B cell (primary cell): ENCODE measurements around the gene GLYATL3. TPM values are rescaled to one million over a fixed set of nuclear protein-coding genes. Genes with fewer than 3 reads are reported as not detected.

Source experiments
- ATAC-seq: fragments of 200-7000 bp; cut with Tn5 transposase; one replicate; pipeline ENCODE4 v1.10.0; 2021; ENCODE audit warnings: low read depth, mild to moderate bottlenecking, moderate number of reproducible peaks, moderate library complexity
- CTCF ChIA-PET: fragments of 350-600 bp; sonication (Branson Sonifier 250); formaldehyde crosslinking; loops from one replicate; lab custom pipeline; 2021; ENCODE audit warnings: antibody characterized with exemption, inconsistent platforms; lab: Charles Lee
- POLR2A ChIA-PET: fragments of 350-600 bp; sonication (Branson Sonifier 250); formaldehyde crosslinking; loops from one replicate; lab custom pipeline; 2021; ENCODE audit warnings: antibody characterized with exemption; lab: Charles Lee
- DNase-seq: peaks from one replicate; pipeline ENCODE4 v3.0.0; 2013
- H2AFZ ChIP-seq: 2 replicates; pipeline ENCODE4 v1.6.1; 2012; ENCODE audit warnings: mild to moderate bottlenecking, low read depth, low read length; ENCODE audit not compliant: insufficient read depth, poor library complexity, severe bottlenecking
- H3K27ac ChIP-seq, 2 donors: 1 replicate in 1 of 2; 2 replicates in 1 of 2; pipeline ENCODE4 v1.5.1; 2012 to 2013; ENCODE audit warnings: low read length in 2 of 2, mild to moderate bottlenecking in 2 of 2, moderate library complexity in 1 of 2
- H3K27me3 ChIP-seq, 4 experiments: fragments of 200-600 bp in 1 of 4; sonication (generic) in 1 of 4; replicated peaks in 1 of 4; 1 replicate in 2 of 4; 2 replicates in 2 of 4; pipeline versions ENCODE4 v1.6.1 to v1.7.0; 2013 to 2016; ENCODE audit warnings: low read length in 3 of 4, mild to moderate bottlenecking in 2 of 4, mixed read lengths in 1 of 4, moderate library complexity in 1 of 4; ENCODE audit not compliant: insufficient read depth in 4 of 4, control insufficient read depth in 3 of 4; ENCODE audit errors: control extremely low read depth in 1 of 4
- H3K36me3 ChIP-seq, 2 experiments: replicated peaks in 1 of 2; 1 replicate in 1 of 2; 2 replicates in 1 of 2; pipeline versions ENCODE4 v1.6.1 to v1.7.1; 2013; ENCODE audit warnings: low read length in 1 of 2; ENCODE audit not compliant: insufficient read depth in 2 of 2, control insufficient read depth in 1 of 2; ENCODE audit errors: control extremely low read depth in 1 of 2, extremely low read depth in 1 of 2
- H3K4me1 ChIP-seq, 2 donors: fragments of 200-600 bp in 1 of 2; sonication (generic) in 1 of 2; 1 replicate in 1 of 2; 2 replicates in 1 of 2; pipeline versions ENCODE4 v1.5.1 to v1.6.1; 2013 to 2017; ENCODE audit warnings: low read length in 2 of 2; ENCODE audit not compliant: control insufficient read depth in 2 of 2, insufficient read depth in 2 of 2
- H3K4me2 ChIP-seq: replicated peaks from 2 replicates; pipeline ENCODE3; 2012; ENCODE audit warnings: mild to moderate bottlenecking, low read depth, low read length; ENCODE audit not compliant: poor library complexity, severe bottlenecking
- H3K4me3 ChIP-seq, 5 experiments: fragments of 200-600 bp in 1 of 5; sonication (generic) in 1 of 5; 1 replicate in 3 of 5; 2 replicates in 2 of 5; pipeline versions ENCODE4 v1.5.1 to v1.7.0; 2011 to 2016; ENCODE audit warnings: low read length in 4 of 5, mild to moderate bottlenecking in 4 of 5, low read depth in 2 of 5, control low read depth in 1 of 5, moderate library complexity in 1 of 5; ENCODE audit not compliant: insufficient read depth in 1 of 5; ENCODE audit errors: control extremely low read depth in 1 of 5, extremely low read depth in 1 of 5
- H3K79me2 ChIP-seq: fragments of 200-600 bp; sonication (generic); one replicate; pipeline ENCODE4 v1.6.0; 2016; ENCODE audit warnings: low read length; ENCODE audit not compliant: control insufficient read depth, insufficient read depth
- H3K9ac ChIP-seq: fragments of 200-600 bp; sonication (generic); 2 replicates; pipeline ENCODE4 v1.6.1; 2017; ENCODE audit warnings: mild to moderate bottlenecking, low read length, moderate library complexity
- H3K9me3 ChIP-seq, 3 donors: one replicate each; pipeline versions ENCODE4 v1.6.1 to v1.7.1; 2013; ENCODE audit warnings: low read length in 2 of 3; ENCODE audit not compliant: control insufficient read depth in 2 of 3, insufficient read depth in 1 of 3; ENCODE audit errors: control extremely low read depth in 1 of 3
- H4K20me1 ChIP-seq: 2 replicates; pipeline ENCODE4 v1.6.0; 2012; ENCODE audit warnings: mild to moderate bottlenecking, low read length; ENCODE audit not compliant: insufficient read depth, control insufficient read depth, poor library complexity, severe bottlenecking
- H3K27ac Mint-ChIP-seq: one replicate; pipeline ENCODE4 v1.8.0; 2021; ENCODE audit warnings: mixed read lengths
- H3K27me3 Mint-ChIP-seq: one replicate; pipeline ENCODE4 v1.8.0; 2021; ENCODE audit warnings: mixed read lengths
- H3K4me1 Mint-ChIP-seq: one replicate; pipeline ENCODE4 v1.8.0; 2021; ENCODE audit warnings: mixed read lengths
- H3K4me3 Mint-ChIP-seq: one replicate; pipeline ENCODE4 v1.8.0; 2021; ENCODE audit warnings: mixed read lengths
- H3K9me3 Mint-ChIP-seq: one replicate; pipeline ENCODE4 v1.8.0; 2022; ENCODE audit warnings: mixed read lengths; ENCODE audit not compliant: insufficient read depth
- CTCF ChIP-seq: fragments of 200-600 bp; IDR thresholded peaks from one replicate; pipeline ENCODE4 v1.8.0; 2022; ENCODE audit warnings: antibody characterized with exemption, mild to moderate bottlenecking
- EZH2 ChIP-seq: IDR thresholded peaks from 2 replicates; pipeline ENCODE4 v1.6.1; 2012; ENCODE audit warnings: borderline replicate concordance, low read depth, mild to moderate bottlenecking, moderate library complexity, low read length; ENCODE audit not compliant: insufficient read depth, poor library complexity, severe bottlenecking
- WGBS: methylation state at CpG from one replicate; pipeline ENCODE4 v1.1.5; 2013; ENCODE audit warnings: missing lambda C conversion rate; ENCODE audit not compliant: insufficient coverage; 5-methylcytosine and 5-hydroxymethylcytosine counted together
- intact Hi-C: fragments of 100-400 bp; cut with micrococcal nuclease; formaldehyde crosslinking; loops from one replicate; pipeline ENCODE4 v1.10.0; 2022
- polyA plus RNA-seq: library from polyadenylated mRNA; depleted of rRNA; stranded (reverse); fragments of >200 nt; gene quantifications from 2 replicates; pipeline ENCODE4 v1.2.3, GENCODE V29; 2012
- total RNA-seq, 2 donors: library from RNA; stranded (reverse); fragments of 120-200 nt in 1 of 2; gene quantifications; 1 replicate in 1 of 2; 2 replicates in 1 of 2; pipeline versions ENCODE4 v1.2.3 to v1.2.4, GENCODE V29; 2013 to 2022

The GLYATL3 gene
- total and polyA plus RNA-seq, 2 donors (not counting 1 experiment from before 2014, with no cell fraction given) = not detected

- Mint-ChIP-seq H3K4me1 (no peaks in the 10 kb centered on the region), H3K9me3 (no peaks in the 10 kb centered on the region), H3K27me3 (peaks cover 13% of the 10 kb centered on the region), H3K4me3 (no peak overlapping the region), H3K27ac (no peak overlapping the region)
- Histone ChIP-seq H3K4me2 (no peak overlapping the region), H3K79me2 (no peaks in the 10 kb centered on the region), H3K27ac (no peak overlapping the region), H3K4me1 (no peaks in the 10 kb centered on the region), H3K9ac (no peak overlapping the region), H4K20me1 (no peaks in the 10 kb centered on the region), H3K9me3 (no peaks in the 10 kb centered on the region), H3K4me3 (no peak overlapping the region), H2AFZ (no peak overlapping the region), H3K36me3 (no peaks in the 10 kb centered on the region), H3K27me3 (no peaks in the 10 kb centered on the region)
- no peak for TF ChIP-seq CTCF
- TF ChIP-seq EZH2 = no peak
- ATAC-seq (no peak), DNase-seq (no peak)
- CTCF ChIA-PET = interaction anchor here (1.7 kb wide), 1 partner anchor 11 kb away, joined by 4 read pairs; no protein-coding TSS in a partner anchor
- POLR2A ChIA-PET = no interaction called here
- intact Hi-C loops = no loop called here
- 87% methylated on average over 4 of the region's 7 CpGs for WGBS
Measured at GRCh38 chr6:49543087-49543858, 43.5 kb downstream of the GLYATL3 start.

DNA sequence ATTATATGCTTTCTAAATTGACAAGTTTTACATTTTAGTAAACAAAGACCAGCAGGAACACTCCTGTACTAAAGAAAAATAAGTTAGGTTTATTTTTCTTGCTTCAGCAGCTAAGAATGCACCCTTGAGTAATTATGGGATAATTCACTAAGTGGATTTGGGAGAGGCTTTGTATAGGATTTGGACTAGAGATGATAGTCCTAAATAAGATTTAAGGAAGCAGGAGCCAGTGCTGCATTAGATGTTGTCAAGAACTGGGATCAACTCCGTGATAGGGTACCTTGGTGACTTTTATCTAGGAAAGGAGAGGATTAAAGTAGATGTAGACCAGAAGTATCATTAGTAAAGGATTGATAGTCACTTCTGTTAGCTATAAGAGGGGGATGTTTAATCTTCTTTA, 46.6 kb downstream of the GLYATL3 start:
- intact Hi-C loops = no loop called here
- Mint-ChIP-seq H3K4me1 (peaks cover 10% of the 10 kb centered on the region), H3K27ac (no peak overlapping the region), H3K27me3 (peaks cover 30% of the 10 kb centered on the region), H3K9me3 (no peaks in the 10 kb centered on the region), H3K4me3 (no peak overlapping the region)
- no peak for DNase-seq
- Histone ChIP-seq H3K27me3 (peaks cover 0 to 14% (median 5%) of the 10 kb centered on the region in 4 experiments), H3K36me3 (no peaks in the 10 kb centered on the region), H3K79me2 (no peaks in the 10 kb centered on the region), H3K4me3 (no peak overlapping the region), H3K4me1 (peaks cover 12 to 14% of the 10 kb centered on the region in 2 donors), H3K4me2 (no peak overlapping the region), H3K9ac (no peak overlapping the region), H3K9me3 (no peaks in the 10 kb centered on the region), H4K20me1 (no peaks in the 10 kb centered on the region), H3K27ac (no peak overlapping the region), H2AFZ (no peak overlapping the region)
- POLR2A ChIA-PET = no interaction called here
- 80% methylated on average over 1 of the region's 1 CpG for WGBS
- ATAC-seq = no peak
- TF ChIP-seq EZH2 (no peak), CTCF (no peak)
- CTCF ChIA-PET = no interaction called here
